AG08395 (cell line): Measurements from ENCODE around the gene AFF2.

Experiments
- DNase-seq: peaks from one replicate; pipeline ENCODE4 v3.0.0; 2012; ENCODE audit warnings: mixed read lengths, low spot score

AFF2 gene

GRCh38 chrX:148732743-148733142 lies 232.3 kb downstream of the AFF2 start:
- DNase-seq: no peak

GRCh38 chrX:148741441-148741840 lies 241.0 kb downstream of the AFF2 start:
- DNase-seq: no peak

DNA sequence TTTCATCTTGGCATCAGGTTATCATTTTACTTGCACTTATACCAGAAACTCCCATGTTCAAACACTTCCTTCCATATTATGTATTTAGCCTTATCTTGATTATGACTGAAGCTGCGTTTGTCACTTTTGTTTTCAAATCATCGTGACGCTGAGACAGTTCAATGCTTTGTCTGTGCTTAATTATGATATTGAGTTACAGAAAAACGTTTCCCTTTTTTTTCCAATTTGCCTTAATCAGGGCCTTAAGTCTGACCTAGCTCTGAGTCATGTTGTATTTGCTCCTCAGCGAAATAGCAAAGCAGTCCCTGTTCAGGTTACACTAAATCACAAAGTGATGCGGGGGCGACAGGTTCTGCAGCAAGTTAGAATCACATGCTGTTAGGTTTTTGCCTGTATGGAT lies 254.7 kb downstream of the AFF2 start:
- DNase-seq: no peak

DNA sequence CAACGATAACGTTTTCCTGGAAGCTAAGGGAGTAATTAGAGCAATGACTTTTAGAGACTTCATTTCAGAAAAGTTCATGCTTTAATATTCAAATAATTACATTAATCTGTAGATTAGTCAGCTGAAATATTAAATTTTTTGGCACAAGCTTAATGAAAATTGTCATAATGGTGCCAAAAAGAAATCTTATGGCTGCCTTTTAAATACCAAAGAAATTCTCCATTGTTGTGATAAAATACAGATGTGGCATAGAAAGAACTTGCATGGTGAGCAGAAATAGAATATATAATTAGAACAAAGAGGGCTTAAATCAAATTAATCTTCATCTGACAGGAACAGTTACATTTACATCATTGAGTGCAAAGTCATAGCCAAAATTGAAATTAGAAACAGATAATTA lies 263.5 kb downstream of the AFF2 start:
- no peak for DNase-seq

- DNase-seq: no peak
Observed at GRCh38 chrX:148768296-148768695, 267.9 kb downstream of the AFF2 start.

DNA sequence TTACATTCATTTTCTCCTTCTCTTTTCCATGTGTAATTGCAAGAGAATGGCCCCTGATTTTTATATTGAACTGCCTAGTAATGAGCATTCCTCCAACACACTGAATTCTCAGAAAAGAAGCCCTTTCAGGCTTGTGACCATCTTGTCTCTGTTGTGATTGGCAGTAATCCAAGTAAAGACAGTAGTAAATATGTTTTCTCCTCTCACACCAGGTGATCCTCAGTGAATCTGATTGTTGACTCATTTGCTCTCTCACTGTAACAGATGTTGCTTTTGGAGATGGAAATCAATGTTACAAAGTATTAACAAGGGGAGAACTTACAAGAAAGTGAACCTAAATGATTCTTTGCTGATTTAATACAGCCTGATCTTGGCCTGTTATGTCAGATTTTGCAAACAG lies 271.0 kb downstream of the AFF2 start:
- DNase-seq: no peak

DNA sequence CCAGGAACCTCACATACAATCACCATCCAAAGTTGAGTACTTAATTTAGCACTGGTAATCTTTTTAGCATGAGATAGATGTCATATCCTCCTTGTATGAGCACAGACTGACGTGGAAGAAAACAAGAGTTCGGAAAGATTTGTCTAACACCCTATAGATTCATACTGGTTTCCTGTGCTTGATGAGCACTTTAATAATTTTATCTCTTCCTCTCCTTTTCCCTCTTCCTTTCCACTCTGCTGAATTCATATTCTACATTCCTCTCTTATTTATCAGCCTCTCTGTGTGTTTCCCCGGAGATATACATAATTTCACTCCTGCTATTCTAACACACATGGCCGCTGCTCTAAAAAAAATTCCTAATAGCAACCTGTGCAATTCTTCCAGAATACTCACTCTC lies 273.9 kb downstream of the AFF2 start:
- no peak for DNase-seq

GRCh38 chrX:148784137-148784536 lies 283.7 kb downstream of the AFF2 start:
- no peak for DNase-seq

DNA sequence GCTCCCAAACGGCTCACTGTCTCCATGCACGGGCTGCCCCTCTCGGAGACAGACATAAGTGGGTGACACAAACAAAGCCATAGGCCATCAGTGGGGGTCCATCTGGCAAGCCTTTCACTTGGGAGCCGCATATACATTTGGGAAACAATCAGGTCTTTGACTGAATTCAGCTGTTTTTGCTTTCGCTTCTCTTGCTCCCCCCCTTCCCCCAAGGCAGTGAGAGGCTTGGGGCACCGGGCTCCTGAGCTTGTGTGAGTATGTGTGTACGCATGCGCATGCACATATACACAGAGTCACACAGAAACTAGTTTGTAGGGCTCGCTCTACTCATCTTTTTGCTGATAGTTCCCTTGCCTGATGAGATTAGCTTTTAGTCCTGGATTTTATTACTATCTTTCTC lies 284.4 kb downstream of the AFF2 start:
- no peak for DNase-seq

DNA sequence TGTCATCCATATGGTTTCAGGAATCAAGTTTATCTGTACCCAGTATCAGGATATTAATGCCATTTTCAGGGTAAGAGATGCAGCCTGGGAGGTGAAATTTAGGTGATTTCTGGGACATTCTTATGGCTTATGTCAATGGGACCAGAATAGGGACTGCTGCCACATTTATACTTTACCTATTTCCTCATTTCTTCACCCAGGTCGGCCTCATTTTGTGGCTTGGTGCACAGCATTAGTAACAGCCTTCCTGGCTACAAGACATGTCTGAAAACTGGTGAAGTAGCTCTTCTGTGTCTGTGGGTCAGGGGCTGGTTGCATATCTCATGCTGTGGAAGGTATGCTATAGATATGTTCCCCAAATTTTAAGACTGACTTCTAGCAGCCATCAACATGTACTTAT lies 284.8 kb downstream of the AFF2 start:
- no peak for DNase-seq

- DNase-seq: no peak
Observed at GRCh38 chrX:148788449-148788848, 288.0 kb downstream of the AFF2 start.

DNA sequence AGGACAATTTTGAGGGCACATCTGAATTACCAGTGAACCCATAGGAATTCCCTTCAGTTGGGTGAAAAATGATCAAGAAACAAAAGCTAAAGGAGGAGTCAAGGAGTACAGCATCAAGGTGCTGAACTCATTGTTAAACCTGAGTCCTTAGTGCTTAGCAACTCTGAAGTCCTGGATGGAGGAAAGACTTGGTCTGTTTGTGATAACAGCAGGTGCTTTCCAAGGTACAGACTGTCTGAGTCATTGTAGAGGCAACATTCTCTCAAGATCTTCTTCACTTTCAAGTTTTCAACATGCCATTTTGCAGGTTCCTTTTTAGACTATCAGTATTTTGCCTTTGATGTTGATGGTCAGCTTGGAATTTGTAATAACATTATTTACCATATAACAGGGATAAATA lies 293.9 kb downstream of the AFF2 start:
- DNase-seq: no peak

GRCh38 chrX:148804579-148805355 lies 304.4 kb downstream of the AFF2 start:
- no peak for DNase-seq

GRCh38 chrX:148806145-148806870 lies 305.9 kb downstream of the AFF2 start:
- no peak for DNase-seq

DNA sequence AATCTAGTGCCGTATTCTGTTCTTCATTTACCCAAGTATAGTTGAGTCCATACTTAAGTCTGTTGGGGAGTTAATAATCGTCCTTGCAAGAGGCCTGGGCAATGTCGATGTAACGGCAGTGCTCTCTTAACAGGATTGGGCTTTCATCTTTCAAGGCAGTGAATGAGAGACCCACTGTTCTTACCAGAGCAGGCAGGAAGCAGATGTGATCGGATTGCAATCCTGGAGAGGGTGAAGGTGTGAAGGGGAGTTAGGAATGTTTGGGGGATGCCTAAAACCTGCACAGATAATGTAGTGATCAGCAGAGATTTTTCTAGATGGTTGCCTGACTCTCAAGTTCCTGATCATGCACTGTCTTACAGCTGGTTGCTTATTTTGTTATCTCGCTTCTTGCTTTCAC lies 308.4 kb downstream of the AFF2 start:
- DNase-seq: no peak

DNA sequence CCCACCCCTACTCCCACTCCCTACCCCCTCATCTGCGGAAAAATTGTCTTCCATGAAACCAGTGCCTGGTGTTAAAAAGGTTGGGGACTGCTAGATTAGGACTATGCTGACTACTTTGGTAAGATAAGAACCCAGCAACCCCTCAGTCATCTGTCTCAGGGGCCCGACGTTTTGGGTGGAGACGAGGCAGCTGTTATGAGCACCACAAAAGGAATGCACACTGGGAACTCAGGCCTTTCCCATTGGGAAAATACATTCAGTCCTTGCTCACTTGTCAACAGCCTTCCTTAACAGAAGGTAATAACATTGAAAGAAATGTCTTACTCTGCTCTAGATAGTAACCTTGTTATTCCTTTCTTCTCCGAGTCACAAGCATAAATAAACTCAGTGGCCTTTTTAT lies 310.8 kb downstream of the AFF2 start:
- peak; percentile 17 for DNase-seq

DNA sequence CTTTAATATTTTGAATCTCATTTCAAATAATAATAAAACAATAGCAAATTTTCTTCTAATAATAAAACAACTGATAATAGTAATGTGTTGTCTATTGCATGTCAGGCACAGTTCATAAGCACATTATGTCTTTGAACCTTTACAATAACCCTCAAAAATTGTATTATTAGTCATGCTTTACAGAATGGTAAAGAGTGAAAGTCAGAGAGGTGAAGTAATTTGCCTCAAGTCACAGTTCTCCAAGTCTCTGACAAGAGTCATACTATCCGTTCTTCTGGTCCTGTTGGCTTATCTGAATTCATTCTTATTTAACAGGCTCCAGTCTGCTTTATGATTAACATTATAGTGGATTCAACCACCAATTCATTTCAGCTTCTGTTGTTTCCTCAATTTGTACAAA lies 313.0 kb downstream of the AFF2 start:
- DNase-seq: no peak

DNA sequence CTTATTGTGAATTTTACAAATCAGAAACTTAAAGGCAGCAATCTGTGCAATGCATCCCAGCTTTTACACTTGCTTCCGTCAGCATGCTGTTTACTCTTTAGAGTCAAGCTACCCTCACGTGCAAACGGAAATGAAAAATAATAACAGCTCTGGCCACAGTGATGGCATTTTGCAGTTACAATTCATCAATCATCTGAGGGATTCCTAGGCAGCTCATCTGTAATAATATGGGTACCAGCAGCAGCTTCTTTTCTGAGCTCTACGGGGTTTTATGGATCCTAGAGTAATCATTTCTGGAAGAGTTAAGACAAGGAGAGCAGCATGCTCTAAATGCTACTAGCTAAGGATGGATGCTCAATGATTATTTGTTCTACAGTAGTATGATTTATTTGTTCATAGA lies 313.6 kb downstream of the AFF2 start:
- no peak for DNase-seq

GRCh38 chrX:148815218-148815961 lies 315.0 kb downstream of the AFF2 start:
- no peak for DNase-seq

DNA sequence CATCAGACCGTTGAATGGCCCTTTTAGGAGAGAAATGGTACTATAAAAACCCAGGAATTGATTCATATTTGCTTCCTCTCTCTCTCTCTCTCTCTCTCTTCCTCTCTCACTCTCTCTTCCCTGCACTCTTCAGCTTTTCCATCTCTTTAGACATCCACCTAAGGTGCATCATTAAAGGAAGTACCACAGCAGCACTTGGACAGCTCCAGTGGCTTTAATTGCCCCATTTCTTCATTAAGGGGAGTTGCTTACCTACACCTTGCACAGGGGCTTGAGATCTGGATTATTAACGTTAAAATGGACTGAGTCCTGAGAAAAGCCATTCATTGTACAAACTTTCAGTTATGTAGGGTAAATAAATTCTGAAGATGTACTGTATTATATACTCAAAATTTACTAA lies 323.6 kb downstream of the AFF2 start:
- no peak for DNase-seq

GRCh38 chrX:148825696-148826095 lies 325.3 kb downstream of the AFF2 start:
- no peak for DNase-seq

GRCh38 chrX:148836741-148837140 lies 336.3 kb downstream of the AFF2 start:
- no peak for DNase-seq

DNA sequence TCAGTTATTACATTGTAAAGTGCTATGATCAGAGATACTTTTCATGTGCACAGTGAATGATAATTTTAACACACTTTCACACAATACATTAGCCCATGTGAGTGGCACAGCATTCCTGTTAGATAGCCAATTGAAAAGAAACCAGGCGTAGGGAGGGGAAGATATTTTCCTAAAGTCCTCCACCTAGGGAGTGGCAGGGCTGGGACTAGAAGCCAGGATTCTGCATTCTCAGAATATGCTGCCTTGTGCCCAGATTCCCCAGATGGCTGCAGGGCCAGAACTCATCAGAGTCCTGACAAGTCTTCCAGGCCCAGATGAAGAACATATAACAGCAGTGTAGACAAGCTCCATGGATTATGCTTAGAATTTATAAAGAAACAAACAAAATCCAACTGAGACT lies 350.2 kb downstream of the AFF2 start:
- no peak for DNase-seq
